Liver (tissue), 9 donors: ENCODE results near the gene ACBD7. TPM values are rescaled to one million over a fixed set of nuclear protein-coding genes. Genes with fewer than 3 reads are reported as not detected.

Source experiments
- DNase-seq: peaks from one replicate; pipeline ENCODE4 v3.0.0-alpha.2; 2017; ENCODE audit warnings: low spot score
- H3K27ac ChIP-seq, 2 donors: one replicate each; pipeline ENCODE4 v1.7.0; 2013; ENCODE audit warnings: inconsistent platforms in 2 of 2, low read length in 2 of 2, control low read depth in 1 of 2, low read depth in 1 of 2, mild to moderate bottlenecking in 1 of 2
- H3K27me3 ChIP-seq, 4 donors: one replicate each; pipeline versions ENCODE4 v1.6.1 to v1.7.0; 2013; ENCODE audit warnings: low read length in 3 of 4, inconsistent platforms in 1 of 4, mild to moderate bottlenecking in 1 of 4, moderate library complexity in 1 of 4; ENCODE audit not compliant: control insufficient read depth in 4 of 4, insufficient read depth in 4 of 4
- H3K36me3 ChIP-seq, 4 donors: one replicate each; pipeline versions ENCODE4 v1.6.1 to v1.7.0; 2013; ENCODE audit warnings: low read length in 3 of 4, mild to moderate bottlenecking in 3 of 4, low read depth in 1 of 4, moderate library complexity in 1 of 4; ENCODE audit not compliant: control insufficient read depth in 4 of 4, insufficient read depth in 3 of 4
- H3K4me1 ChIP-seq, 4 donors: one replicate each; pipeline versions ENCODE4 v1.6.1 to v1.7.0; 2013; ENCODE audit warnings: low read length in 3 of 4, mild to moderate bottlenecking in 3 of 4, moderate library complexity in 1 of 4; ENCODE audit not compliant: control insufficient read depth in 4 of 4, insufficient read depth in 4 of 4
- H3K4me3 ChIP-seq, 3 donors: one replicate each; pipeline versions ENCODE4 v1.6.1 to v1.7.0; 2013; ENCODE audit warnings: low read length in 3 of 3, control low read depth in 1 of 3, low read depth in 1 of 3, mild to moderate bottlenecking in 1 of 3
- H3K9ac ChIP-seq, 2 donors: one replicate each; pipeline ENCODE4 v1.7.0; 2013; ENCODE audit warnings: low read length in 2 of 2, mild to moderate bottlenecking in 2 of 2, moderate library complexity in 2 of 2, control low read depth in 1 of 2, low read depth in 1 of 2
- H3K9me3 ChIP-seq, 4 donors: one replicate each; pipeline versions ENCODE4 v1.6.1 to v1.7.0; 2013; ENCODE audit warnings: low read length in 3 of 4; ENCODE audit not compliant: control insufficient read depth in 4 of 4
- EGR1 ChIP-seq, 2 donors: IDR thresholded peaks; 2 replicates each; pipeline ENCODE4 v1.6.1; 2016 to 2018; ENCODE audit warnings: antibody characterized with exemption in 2 of 2, low read depth in 2 of 2
- FOXA1 ChIP-seq: IDR thresholded peaks from 2 replicates; pipeline ENCODE4 v1.6.1; 2016; ENCODE audit warnings: antibody characterized with exemption
- FOXA2 ChIP-seq: IDR thresholded peaks from 2 replicates; pipeline ENCODE4 v1.6.1; 2016; ENCODE audit warnings: antibody characterized with exemption
- HNF4A ChIP-seq, 2 donors: conservative IDR thresholded peaks; 2 replicates each; pipeline ENCODE4 v1.6.1; 2016; ENCODE audit warnings: antibody characterized with exemption in 2 of 2, mild to moderate bottlenecking in 2 of 2
- HNF4G ChIP-seq: IDR thresholded peaks from 2 replicates; pipeline ENCODE4 v1.6.1; 2016; ENCODE audit warnings: antibody characterized with exemption
- JUND ChIP-seq, 2 donors: IDR thresholded peaks; 2 replicates each; pipeline ENCODE4 v1.6.1; 2016; ENCODE audit warnings: antibody characterized with exemption in 2 of 2
- NR2F2 ChIP-seq: IDR thresholded peaks from 2 replicates; pipeline ENCODE4 v1.6.1; 2016; ENCODE audit warnings: antibody characterized with exemption
- RAD21 ChIP-seq, 2 donors: IDR thresholded peaks; 2 replicates each; pipeline ENCODE4 v1.6.1; 2016; ENCODE audit warnings: antibody characterized with exemption in 2 of 2, mild to moderate bottlenecking in 2 of 2
- RXRA ChIP-seq, 2 donors: IDR thresholded peaks; 2 replicates each; pipeline ENCODE4 v1.6.1; 2017 to 2018; ENCODE audit warnings: antibody characterized with exemption in 2 of 2, mild to moderate bottlenecking in 1 of 2
- SP1 ChIP-seq: IDR thresholded peaks from 2 replicates; pipeline ENCODE4 v1.6.1; 2018; ENCODE audit warnings: antibody characterized with exemption, mild to moderate bottlenecking
- TAF1 ChIP-seq: conservative IDR thresholded peaks from 2 replicates; pipeline ENCODE4 v1.6.1; 2016; ENCODE audit warnings: antibody characterized with exemption, mild to moderate bottlenecking
- WGBS: extraction: QIAGEN DNeasy Blood & Tissue Kit; methylation state at CpG from one replicate; pipeline ENCODE4 v1.1.7; 2013; 5-methylcytosine and 5-hydroxymethylcytosine counted together
- polyA plus RNA-seq, 2 donors: library from polyadenylated mRNA; stranded (reverse) in 1 of 2; unstranded in 1 of 2; fragments of 200-250 nt in 1 of 2; fragments of >200 nt in 1 of 2; fragmentation: Nextera tagmentation in 1 of 2; extraction: Ambion mirVana in 1 of 2; gene quantifications; one replicate each; pipeline versions ENCODE4 v1.2.1 to v1.2.3, GENCODE V29; 2013 to 2015
- total RNA-seq, 2 donors: library from RNA; depleted of rRNA; stranded (reverse); fragments of >200 nt; gene quantifications; one replicate each; pipeline ENCODE4 v1.2.3, GENCODE V29; 2014
- TF ChIP-seq, protein P1 (sequence below): fragments of 150-350 bp; IDR thresholded peaks from 2 replicates; pipeline ENCODE4 v1.5.1; 2017; ENCODE audit warnings: improper control_type of control experiment, low read depth, low read length; ENCODE audit not compliant: missing input control
- TF ChIP-seq, protein P2 (sequence below): IDR thresholded peaks from 2 replicates; pipeline ENCODE4 v1.6.1; 2016; ENCODE audit warnings: antibody characterized with exemption
- TF ChIP-seq, protein P3 (sequence below): IDR thresholded peaks from 2 replicates; pipeline ENCODE4 v1.6.1; 2016; ENCODE audit warnings: antibody characterized with exemption, mild to moderate bottlenecking
- TF ChIP-seq, protein P4 (sequence below): IDR thresholded peaks from 2 replicates; pipeline ENCODE4 v1.6.1; 2016; ENCODE audit warnings: antibody characterized with exemption
- donor health status: healthy.
- donor health status: healthy.
- donor health status: healthy.
- donor health status: healthy.
- donor health status: healthy.

Gene ACBD7
- total and polyA plus RNA-seq, 4 donors: 0.13 to 0.37 TPM; not detected in 2

DNA sequence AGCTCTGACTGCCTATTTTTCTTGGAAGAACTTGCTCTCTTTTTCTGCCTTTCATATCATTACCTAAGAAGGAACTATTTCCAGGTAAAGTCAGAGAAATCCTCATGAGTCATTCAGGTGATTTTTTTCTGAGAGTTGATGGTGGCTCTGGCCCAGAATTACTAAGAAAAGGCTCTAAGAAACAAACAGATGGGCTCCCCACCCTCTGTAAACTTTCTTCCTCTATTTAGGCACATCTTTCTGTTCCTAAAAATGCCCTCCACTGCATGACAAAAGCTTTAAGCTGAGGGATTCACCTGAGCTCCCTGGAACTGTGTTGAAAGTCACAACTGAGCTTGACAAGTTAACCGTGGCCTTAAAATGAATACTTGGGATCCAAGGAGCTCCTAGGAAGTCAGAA, 43.2 kb downstream of the ACBD7 start:
- H3K36me3 ChIP-seq: no peaks in the 10 kb centered on the region
- peaks cover 0 to 1% (median 0%) of the 10 kb centered on the region in 4 donors for H3K4me1 ChIP-seq
- no peaks in the 10 kb centered on the region for H3K27me3 ChIP-seq
- H3K27ac ChIP-seq: no peak overlapping the region
- no peak for DNase-seq
- H3K9me3 ChIP-seq: no peaks in the 10 kb centered on the region
- TF ChIP-seq HNF4G (no peak), FOXA1 (no peak), RAD21 (IDR thresholded peaks at IDR 0.05) (no peak), FOXA2 (no peak), NR2F2 (no peak), EGR1 (IDR thresholded peaks at IDR 0.05; ENCODE audit: low read depth in 2 of 2) (no peak), RXRA (IDR thresholded peaks at IDR 0.05) (no peak), HNF4A (conservative IDR thresholded peaks at IDR 0.05) (no peak), TAF1 (no peak)
- TF ChIP-seq, protein P1, sequence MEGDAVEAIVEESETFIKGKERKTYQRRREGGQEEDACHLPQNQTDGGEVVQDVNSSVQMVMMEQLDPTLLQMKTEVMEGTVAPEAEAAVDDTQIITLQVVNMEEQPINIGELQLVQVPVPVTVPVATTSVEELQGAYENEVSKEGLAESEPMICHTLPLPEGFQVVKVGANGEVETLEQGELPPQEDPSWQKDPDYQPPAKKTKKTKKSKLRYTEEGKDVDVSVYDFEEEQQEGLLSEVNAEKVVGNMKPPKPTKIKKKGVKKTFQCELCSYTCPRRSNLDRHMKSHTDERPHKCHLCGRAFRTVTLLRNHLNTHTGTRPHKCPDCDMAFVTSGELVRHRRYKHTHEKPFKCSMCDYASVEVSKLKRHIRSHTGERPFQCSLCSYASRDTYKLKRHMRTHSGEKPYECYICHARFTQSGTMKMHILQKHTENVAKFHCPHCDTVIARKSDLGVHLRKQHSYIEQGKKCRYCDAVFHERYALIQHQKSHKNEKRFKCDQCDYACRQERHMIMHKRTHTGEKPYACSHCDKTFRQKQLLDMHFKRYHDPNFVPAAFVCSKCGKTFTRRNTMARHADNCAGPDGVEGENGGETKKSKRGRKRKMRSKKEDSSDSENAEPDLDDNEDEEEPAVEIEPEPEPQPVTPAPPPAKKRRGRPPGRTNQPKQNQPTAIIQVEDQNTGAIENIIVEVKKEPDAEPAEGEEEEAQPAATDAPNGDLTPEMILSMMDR: no peak
- 87% methylated on average over 1 of the region's 1 CpG for WGBS
- H3K9ac ChIP-seq: no peak overlapping the region
- H3K4me3 ChIP-seq: no peak overlapping the region

DNA sequence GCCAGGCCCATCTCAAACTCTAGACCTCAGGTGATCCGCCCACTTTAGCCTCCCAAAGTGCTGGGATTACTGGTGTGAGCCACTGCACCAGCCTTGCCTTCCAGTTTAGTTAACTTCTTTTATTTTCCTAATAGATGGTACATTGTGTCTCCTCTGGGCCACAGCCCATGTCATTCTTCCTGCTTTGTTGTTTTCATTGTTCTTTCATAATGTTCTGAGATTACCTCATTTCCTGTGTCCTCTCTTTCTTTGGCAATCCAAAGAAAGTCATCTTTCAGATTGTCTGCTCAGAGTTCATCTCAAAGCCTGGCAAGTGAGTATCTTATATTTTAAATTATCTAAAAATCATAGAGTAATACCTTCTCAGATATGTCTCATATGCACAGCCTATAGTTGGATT, 44.9 kb downstream of the ACBD7 start, which contains the start of gene OLAH:
TSS of gene OLAH (plus strand) at position 270 of the 400 bp plus-strand sequence. CDS start 3,346 bp downstream, outside the sequence.
- TF ChIP-seq HNF4A (conservative IDR thresholded peaks at IDR 0.05): no peak
- no peak for TF ChIP-seq JUND (IDR thresholded peaks at IDR 0.05)
- TF ChIP-seq FOXA2: no peak
- TF ChIP-seq, protein P1: no peak
- TF ChIP-seq, protein P2, sequence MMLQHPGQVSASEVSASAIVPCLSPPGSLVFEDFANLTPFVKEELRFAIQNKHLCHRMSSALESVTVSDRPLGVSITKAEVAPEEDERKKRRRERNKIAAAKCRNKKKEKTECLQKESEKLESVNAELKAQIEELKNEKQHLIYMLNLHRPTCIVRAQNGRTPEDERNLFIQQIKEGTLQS: no peak
- TF ChIP-seq HNF4G: no peak
- TF ChIP-seq EGR1 (IDR thresholded peaks at IDR 0.05; ENCODE audit: low read depth in 2 of 2): no peak
- H3K9ac ChIP-seq: no peak within 1 kb of the TSS
- H3K27ac ChIP-seq: no peak within 1 kb of the TSS
- no peak within 1 kb of the TSS for H3K4me3 ChIP-seq
- H3K4me1 ChIP-seq: peaks cover 0 to 1% (median 0%) of the 10 kb centered on the region in 4 donors
- H3K27me3 ChIP-seq: no peaks in the 10 kb centered on the region
- WGBS: 89% methylated on average over 1 of the region's 1 CpG
- no peak for DNase-seq
- H3K9me3 ChIP-seq: no peaks in the 10 kb centered on the region
- H3K36me3 ChIP-seq: no peaks in the 10 kb centered on the region

DNA sequence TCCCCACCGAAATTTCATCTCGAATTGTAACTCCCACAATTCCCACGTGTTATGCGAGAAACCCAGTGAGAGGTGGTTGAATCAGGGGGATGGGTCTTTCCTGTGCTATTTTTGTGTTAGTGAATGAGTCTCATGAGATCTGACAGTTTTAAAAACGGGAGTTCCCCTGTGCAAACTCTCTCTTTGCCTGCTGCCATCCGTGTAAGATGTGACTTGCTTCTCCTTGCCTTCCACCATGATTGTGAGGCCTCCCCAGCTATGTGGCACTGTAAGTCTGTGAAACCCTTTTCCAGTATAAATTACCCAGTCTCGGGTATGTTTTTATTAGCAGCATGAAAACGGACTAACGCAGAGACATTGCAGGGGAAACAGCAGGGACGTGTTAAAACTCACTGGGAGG, 50.2 kb downstream of the ACBD7 start:
- no peak for DNase-seq
- 86% methylated on average over 10 of the region's 10 CpGs for WGBS
- TF ChIP-seq, protein P3, sequence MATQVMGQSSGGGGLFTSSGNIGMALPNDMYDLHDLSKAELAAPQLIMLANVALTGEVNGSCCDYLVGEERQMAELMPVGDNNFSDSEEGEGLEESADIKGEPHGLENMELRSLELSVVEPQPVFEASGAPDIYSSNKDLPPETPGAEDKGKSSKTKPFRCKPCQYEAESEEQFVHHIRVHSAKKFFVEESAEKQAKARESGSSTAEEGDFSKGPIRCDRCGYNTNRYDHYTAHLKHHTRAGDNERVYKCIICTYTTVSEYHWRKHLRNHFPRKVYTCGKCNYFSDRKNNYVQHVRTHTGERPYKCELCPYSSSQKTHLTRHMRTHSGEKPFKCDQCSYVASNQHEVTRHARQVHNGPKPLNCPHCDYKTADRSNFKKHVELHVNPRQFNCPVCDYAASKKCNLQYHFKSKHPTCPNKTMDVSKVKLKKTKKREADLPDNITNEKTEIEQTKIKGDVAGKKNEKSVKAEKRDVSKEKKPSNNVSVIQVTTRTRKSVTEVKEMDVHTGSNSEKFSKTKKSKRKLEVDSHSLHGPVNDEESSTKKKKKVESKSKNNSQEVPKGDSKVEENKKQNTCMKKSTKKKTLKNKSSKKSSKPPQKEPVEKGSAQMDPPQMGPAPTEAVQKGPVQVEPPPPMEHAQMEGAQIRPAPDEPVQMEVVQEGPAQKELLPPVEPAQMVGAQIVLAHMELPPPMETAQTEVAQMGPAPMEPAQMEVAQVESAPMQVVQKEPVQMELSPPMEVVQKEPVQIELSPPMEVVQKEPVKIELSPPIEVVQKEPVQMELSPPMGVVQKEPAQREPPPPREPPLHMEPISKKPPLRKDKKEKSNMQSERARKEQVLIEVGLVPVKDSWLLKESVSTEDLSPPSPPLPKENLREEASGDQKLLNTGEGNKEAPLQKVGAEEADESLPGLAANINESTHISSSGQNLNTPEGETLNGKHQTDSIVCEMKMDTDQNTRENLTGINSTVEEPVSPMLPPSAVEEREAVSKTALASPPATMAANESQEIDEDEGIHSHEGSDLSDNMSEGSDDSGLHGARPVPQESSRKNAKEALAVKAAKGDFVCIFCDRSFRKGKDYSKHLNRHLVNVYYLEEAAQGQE: no peak
- TF ChIP-seq JUND (IDR thresholded peaks at IDR 0.05) (no peak), RAD21 (IDR thresholded peaks at IDR 0.05) (no peak), SP1 (no peak)
- TF ChIP-seq, protein P4, sequence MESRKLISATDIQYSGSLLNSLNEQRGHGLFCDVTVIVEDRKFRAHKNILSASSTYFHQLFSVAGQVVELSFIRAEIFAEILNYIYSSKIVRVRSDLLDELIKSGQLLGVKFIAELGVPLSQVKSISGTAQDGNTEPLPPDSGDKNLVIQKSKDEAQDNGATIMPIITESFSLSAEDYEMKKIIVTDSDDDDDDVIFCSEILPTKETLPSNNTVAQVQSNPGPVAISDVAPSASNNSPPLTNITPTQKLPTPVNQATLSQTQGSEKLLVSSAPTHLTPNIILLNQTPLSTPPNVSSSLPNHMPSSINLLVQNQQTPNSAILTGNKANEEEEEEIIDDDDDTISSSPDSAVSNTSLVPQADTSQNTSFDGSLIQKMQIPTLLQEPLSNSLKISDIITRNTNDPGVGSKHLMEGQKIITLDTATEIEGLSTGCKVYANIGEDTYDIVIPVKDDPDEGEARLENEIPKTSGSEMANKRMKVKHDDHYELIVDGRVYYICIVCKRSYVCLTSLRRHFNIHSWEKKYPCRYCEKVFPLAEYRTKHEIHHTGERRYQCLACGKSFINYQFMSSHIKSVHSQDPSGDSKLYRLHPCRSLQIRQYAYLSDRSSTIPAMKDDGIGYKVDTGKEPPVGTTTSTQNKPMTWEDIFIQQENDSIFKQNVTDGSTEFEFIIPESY: no peak

More for the DNA sequence above, 50.2 kb downstream of the ACBD7 start:
- Histone ChIP-seq H3K9me3 (no peaks in the 10 kb centered on the region), H3K27ac (no peak overlapping the region), H3K4me3 (no peak overlapping the region), H3K27me3 (no peaks in the 10 kb centered on the region), H3K36me3 (no peaks in the 10 kb centered on the region), H3K9ac (no peak overlapping the region), H3K4me1 (no peaks in the 10 kb centered on the region)
